WTC11 (cell line): ENCODE measurements around the gene LIN28B. TPM values are rescaled to one million over a fixed set of nuclear protein-coding genes. Genes with fewer than 3 reads are reported as not detected.

Source experiments
- ATAC-seq: fragments of 200-7000 bp; cut with Tn5 transposase; 2 replicates; pipeline ENCODE4 v1.10.0; 2021; ENCODE audit warnings: mild to moderate bottlenecking, moderate library complexity
- CTCF ChIA-PET: fragments of 300-600 bp; sonication (Branson Sonifier 250); formaldehyde crosslinking; loops from one replicate; lab custom pipeline; 2021; ENCODE audit warnings: antibody characterized with exemption; lab: Charles Lee
- POLR2A ChIA-PET: fragments of 350-600 bp; sonication (Branson Sonifier 250); formaldehyde crosslinking; loops from one replicate; lab custom pipeline; 2021; ENCODE audit warnings: antibody characterized with exemption; lab: Charles Lee
- DNase-seq: peaks from one replicate; pipeline ENCODE4 v3.0.0; 2021; ENCODE audit warnings: low spot score
- H3K27ac Mint-ChIP-seq: 2 replicates; pipeline ENCODE4 v1.8.0; 2021; ENCODE audit warnings: mixed read lengths
- H3K27me3 Mint-ChIP-seq: 2 replicates; pipeline ENCODE4 v1.8.0; 2021; ENCODE audit warnings: low read depth, mild to moderate bottlenecking, moderate library complexity, mixed read lengths
- H3K36me3 Mint-ChIP-seq: 2 replicates; pipeline ENCODE4 v1.8.0; 2021; ENCODE audit warnings: mixed read lengths
- H3K4me1 Mint-ChIP-seq: 2 replicates; pipeline ENCODE4 v1.8.0; 2022; ENCODE audit warnings: mixed read lengths
- H3K4me3 Mint-ChIP-seq: 2 replicates; pipeline ENCODE4 v1.8.0; 2021; ENCODE audit warnings: mild to moderate bottlenecking, moderate library complexity, mixed read lengths
- H3K9me3 Mint-ChIP-seq: 2 replicates; pipeline ENCODE4 v1.8.0; 2021; ENCODE audit warnings: mixed read lengths
- AR ChIP-seq: fragments of 250-450 bp; sonication (Bioruptor Pico); IDR thresholded peaks from 2 replicates; pipeline ENCODE4 v1.9.0; 2021; ENCODE audit warnings: mild to moderate bottlenecking
- ATF2 ChIP-seq: sonication (generic); formaldehyde crosslinking; IDR thresholded peaks from 2 replicates; pipeline ENCODE4 v1.8.1; 2022; ENCODE audit warnings: low read depth, missing genetic modification reagents, borderline replicate concordance
- ATF6 ChIP-seq: sonication (generic); formaldehyde crosslinking; IDR thresholded peaks from 2 replicates; pipeline ENCODE4 v1.8.1; 2023; ENCODE audit warnings: mild to moderate bottlenecking, missing genetic modification reagents
- CREB1 ChIP-seq: sonication (generic); formaldehyde crosslinking; IDR thresholded peaks from 2 replicates; pipeline ENCODE4 v1.8.0; 2023; ENCODE audit warnings: mild to moderate bottlenecking, missing genetic modification reagents
- CREM ChIP-seq: sonication (generic); formaldehyde crosslinking; IDR thresholded peaks from 2 replicates; pipeline ENCODE4 v1.8.1; 2022; ENCODE audit warnings: mild to moderate bottlenecking, missing genetic modification reagents, moderate library complexity
- ESRRA ChIP-seq: sonication (generic); formaldehyde crosslinking; IDR thresholded peaks from 2 replicates; pipeline ENCODE4 v1.8.1; 2022; ENCODE audit warnings: mild to moderate bottlenecking, missing genetic modification reagents, borderline replicate concordance
- HMGXB4 ChIP-seq: sonication (generic); formaldehyde crosslinking; IDR thresholded peaks from 2 replicates; pipeline ENCODE4 v1.8.1; 2023; ENCODE audit warnings: mild to moderate bottlenecking, moderate library complexity, missing genetic modification reagents
- IRF2 ChIP-seq: sonication (generic); formaldehyde crosslinking; IDR thresholded peaks from 2 replicates; pipeline ENCODE4 v1.8.0; 2022; ENCODE audit warnings: low read depth, missing genetic modification reagents, borderline replicate concordance
- JAZF1 ChIP-seq: fragments of 250-450 bp; sonication (Bioruptor Pico); IDR thresholded peaks from 2 replicates; pipeline ENCODE4 v1.9.0; 2021; ENCODE audit warnings: moderate library complexity, mild to moderate bottlenecking, inconsistent platforms
- JUN ChIP-seq: sonication (generic); formaldehyde crosslinking; IDR thresholded peaks from 2 replicates; pipeline ENCODE4 v1.8.0; 2023; ENCODE audit warnings: mild to moderate bottlenecking, missing genetic modification reagents
- MYBL2 ChIP-seq: sonication (generic); formaldehyde crosslinking; IDR thresholded peaks from 2 replicates; pipeline ENCODE4 v1.8.1; 2023; ENCODE audit warnings: mild to moderate bottlenecking, moderate library complexity, missing genetic modification reagents
- NFATC4 ChIP-seq: fragments of 250-450 bp; sonication (Bioruptor Pico); IDR thresholded peaks from 2 replicates; pipeline ENCODE4 v1.9.0; 2021; ENCODE audit warnings: mild to moderate bottlenecking
- NFE2L1 ChIP-seq: sonication (generic); formaldehyde crosslinking; IDR thresholded peaks from 2 replicates; pipeline ENCODE4 v1.8.1; 2023; ENCODE audit warnings: missing genetic modification reagents
- NR2C2 ChIP-seq: sonication (generic); formaldehyde crosslinking; IDR thresholded peaks from 2 replicates; pipeline ENCODE4 v1.8.0; 2022; ENCODE audit warnings: mild to moderate bottlenecking, missing genetic modification reagents
- PRDM15 ChIP-seq: sonication (generic); formaldehyde crosslinking; IDR thresholded peaks from 2 replicates; pipeline ENCODE4 v1.8.0; 2022; ENCODE audit warnings: missing genetic modification reagents
- RORB ChIP-seq: fragments of 250-450 bp; sonication (Bioruptor Pico); IDR thresholded peaks from 2 replicates; pipeline ENCODE4 v1.9.0; 2021; ENCODE audit warnings: mild to moderate bottlenecking
- ZNF121 ChIP-seq: sonication (generic); formaldehyde crosslinking; IDR thresholded peaks from 2 replicates; pipeline ENCODE4 v1.8.0; 2023; ENCODE audit warnings: missing genetic modification reagents
- ZNF423 ChIP-seq: fragments of 250-450 bp; sonication (Bioruptor Pico); IDR thresholded peaks from 2 replicates; pipeline ENCODE4 v2.1.2; 2022; ENCODE audit warnings: mild to moderate bottlenecking, moderate library complexity
- total RNA-seq: library from RNA; stranded (reverse); gene quantifications from 3 replicates; pipeline ENCODE4 v1.2.3, GENCODE V29; 2021

LIN28B gene
- total RNA-seq, 1 experiment from 2014 or later = 73.4 TPM

GRCh38 chr6:105094133-105094640 lies 137.3 kb downstream of the LIN28B start:
- H3K4me3 Mint-ChIP-seq = no peak overlapping the region
- no peaks in the 10 kb centered on the region for H3K9me3 Mint-ChIP-seq
- TF ChIP-seq CREM (CRISPR knock-in tag) (no peak), HMGXB4 (CRISPR knock-in tag) (no peak), JUN (CRISPR knock-in tag) (no peak), IRF2 (CRISPR knock-in tag) (no peak), RORB (CRISPR knock-in tag) (no peak), ATF6 (CRISPR knock-in tag) (no peak), ESRRA (CRISPR knock-in tag) (no peak), CREB1 (no peak), ZNF121 (CRISPR knock-in tag) (no peak), MYBL2 (no peak), NFATC4 (CRISPR knock-in tag) (no peak), NFE2L1 (no peak), ZNF423 (CRISPR knock-in tag) (no peak), NR2C2 (CRISPR knock-in tag) (no peak), JAZF1 (CRISPR knock-in tag) (no peak), PRDM15 (CRISPR knock-in tag) (no peak), ATF2 (no peak), AR (CRISPR knock-in tag) (no peak)
- H3K4me1 Mint-ChIP-seq = no peaks in the 10 kb centered on the region
- POLR2A ChIA-PET = interaction anchor here (0.6 kb wide), 1 partner anchor 18 kb away, joined by 3 read pairs; no protein-coding TSS in a partner anchor
- no peak overlapping the region for H3K27ac Mint-ChIP-seq
- DNase-seq (no peak), ATAC-seq (peak; percentile 46; the same call in 1 of the 2 replicates)
- no peaks in the 10 kb centered on the region for H3K36me3 Mint-ChIP-seq
- no peaks in the 10 kb centered on the region for H3K27me3 Mint-ChIP-seq
- CTCF ChIA-PET = interaction anchor here (0.6 to 3.1 kb wide), 3 partner anchors 69 to 589 kb away, joined by 3 to 8 read pairs (median 4); no protein-coding TSS in a partner anchor
